DMS114 treated with DMSO at 0.1 percent for 48 hours (cell line): Measurements from ENCODE around the gene NOP53.
"Not testable (repeated sequence)": the region's sequence is repeated elsewhere in the genome, so short reads cannot be mapped to it uniquely, and the experiment has no call there.

Experiments used
- DNase-seq: peaks from one replicate; lab custom pipeline; 2025; ENCODE audit not compliant: unreplicated experiment; lab: John Stamatoyannopoulos, UW

Gene NOP53

DNA sequence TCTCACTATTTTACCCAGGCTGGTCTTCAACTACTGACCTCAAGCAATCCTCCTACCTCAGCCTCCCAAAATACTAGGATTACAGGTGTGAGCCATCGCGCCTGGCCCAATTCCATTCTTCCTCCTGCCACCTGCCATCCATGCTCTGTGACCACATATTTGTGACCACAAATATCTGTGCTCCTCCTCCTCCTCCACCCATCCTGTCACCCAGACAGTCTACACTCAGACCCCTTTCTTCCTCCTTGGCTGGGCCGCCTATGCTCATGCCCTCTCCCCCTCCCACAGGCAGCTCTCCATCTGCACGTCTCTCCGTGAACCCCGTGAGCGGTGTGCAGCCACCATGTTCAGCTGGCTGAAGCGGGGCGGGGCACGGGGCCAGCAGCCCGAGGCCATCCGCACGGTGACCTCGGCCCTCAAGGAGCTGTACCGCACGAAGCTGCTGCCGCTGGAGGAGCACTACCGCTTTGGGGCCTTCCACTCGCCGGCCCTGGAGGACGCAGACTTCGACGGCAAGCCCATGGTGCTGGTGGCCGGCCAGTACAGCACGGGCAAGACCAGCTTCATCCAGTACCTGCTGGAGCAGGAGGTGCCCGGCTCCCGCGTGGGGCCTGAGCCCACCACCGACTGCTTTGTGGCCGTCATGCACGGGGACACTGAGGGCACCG is 28.9 kb upstream of the NOP53 start:
- no peak for DNase-seq

DNA sequence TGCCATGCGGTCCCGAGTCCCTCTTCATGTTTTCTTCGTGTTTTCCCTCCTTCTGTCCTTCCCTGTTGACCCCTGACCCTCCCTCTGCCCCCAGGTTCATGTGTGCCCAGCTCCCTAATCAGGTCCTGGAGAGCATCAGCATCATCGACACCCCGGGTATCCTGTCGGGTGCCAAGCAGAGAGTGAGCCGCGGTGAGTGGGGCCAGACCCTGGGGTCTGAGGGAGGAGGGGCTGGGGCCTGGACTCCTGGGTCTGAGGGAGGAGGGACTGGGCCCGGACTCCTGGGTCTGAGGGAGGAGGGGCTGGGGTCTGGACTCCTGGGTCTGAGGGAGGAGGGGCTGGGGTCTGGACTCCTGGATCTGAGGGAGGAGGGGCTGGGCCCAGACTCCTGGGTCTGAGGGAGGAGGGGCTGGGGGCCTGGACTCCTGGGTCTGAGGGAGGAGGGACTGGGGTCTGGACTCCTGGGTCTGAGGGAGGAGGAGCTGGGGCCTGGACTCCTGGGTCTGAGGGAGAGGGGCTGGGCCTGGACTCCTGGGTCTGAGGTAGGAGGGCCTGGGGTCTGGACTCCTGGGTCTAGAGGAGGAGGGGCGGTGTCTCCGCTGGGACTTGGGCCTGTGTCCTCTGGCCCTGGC is 26.8 kb upstream of the NOP53 start:
- not testable (repeated sequence) for DNase-seq

DNA sequence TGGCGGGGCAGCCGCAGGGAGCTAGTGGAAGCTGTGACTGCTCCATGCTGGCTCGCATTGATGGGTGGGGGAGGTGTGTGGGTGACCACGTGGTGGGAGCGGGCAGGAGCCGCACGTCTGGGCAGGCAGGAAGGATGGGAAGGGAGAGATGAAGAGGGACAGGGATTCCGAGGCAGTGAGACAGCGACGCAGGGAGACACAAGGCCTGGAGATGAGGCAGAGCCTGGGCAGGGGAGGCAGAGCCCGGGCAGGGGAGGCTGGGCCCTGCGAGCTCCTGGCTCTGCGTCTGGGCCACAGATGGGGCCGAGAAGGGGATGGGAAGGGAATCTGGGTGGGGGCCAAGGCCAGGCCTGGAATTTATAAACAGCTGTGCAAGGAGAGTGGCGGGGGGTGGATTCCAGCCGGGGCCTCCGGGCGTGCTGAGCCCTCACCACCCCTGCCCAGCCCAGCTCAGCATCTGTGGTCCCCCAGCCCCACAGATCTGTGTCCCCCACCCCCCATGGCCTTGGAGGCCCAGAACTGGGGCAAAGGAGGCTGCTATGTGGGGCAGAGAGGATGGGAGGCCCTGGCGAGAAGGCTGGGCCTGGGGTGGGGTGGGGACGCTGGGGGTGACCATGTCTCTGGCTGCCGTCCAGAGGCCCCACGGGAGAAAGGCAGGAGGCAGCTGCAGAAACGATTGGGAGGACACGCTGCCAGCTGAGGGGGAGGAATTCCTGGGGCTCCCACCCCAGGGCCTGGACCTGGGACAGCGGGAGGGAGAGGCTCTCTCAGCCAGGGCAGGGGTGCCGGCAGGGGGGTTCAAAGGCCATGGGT is 26.1 kb upstream of the NOP53 start:
- no peak for DNase-seq

DNA sequence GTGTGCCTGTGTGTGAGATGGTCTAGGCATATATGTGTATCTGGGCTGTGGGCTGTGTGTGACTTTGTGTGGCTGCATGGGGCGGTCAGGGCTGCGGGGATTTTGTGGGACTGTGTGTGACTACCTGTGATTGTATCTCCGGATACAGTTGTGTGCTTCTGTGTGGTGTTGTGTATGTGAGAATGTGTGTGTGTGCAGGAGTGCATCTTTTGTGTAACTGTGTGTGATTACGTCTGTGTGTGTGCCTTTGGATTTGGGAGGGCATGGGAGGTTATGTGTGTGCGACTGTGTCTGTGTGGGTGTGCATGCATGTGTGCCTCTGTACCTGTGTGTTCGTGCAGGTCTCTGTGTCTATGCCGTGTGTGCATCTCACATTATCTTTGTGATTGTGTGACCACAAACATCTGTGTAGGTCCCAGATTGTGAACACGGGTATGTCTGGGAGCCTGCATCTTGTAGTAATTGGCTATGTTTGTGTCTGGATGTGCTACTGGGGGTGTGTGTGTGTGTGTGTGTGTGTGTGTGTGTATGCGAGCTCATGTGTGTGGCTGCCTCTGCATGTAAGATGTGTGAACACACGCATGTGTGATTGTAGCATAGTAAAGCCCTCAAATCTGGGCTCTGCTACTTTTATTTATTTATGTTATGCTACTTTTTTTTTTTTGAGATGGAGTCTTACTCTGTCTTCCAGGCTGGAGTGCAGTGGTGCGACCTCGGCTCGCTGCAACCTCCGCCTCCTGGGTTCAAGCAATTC is 24.5 kb upstream of the NOP53 start:
- no peak for DNase-seq

DNA sequence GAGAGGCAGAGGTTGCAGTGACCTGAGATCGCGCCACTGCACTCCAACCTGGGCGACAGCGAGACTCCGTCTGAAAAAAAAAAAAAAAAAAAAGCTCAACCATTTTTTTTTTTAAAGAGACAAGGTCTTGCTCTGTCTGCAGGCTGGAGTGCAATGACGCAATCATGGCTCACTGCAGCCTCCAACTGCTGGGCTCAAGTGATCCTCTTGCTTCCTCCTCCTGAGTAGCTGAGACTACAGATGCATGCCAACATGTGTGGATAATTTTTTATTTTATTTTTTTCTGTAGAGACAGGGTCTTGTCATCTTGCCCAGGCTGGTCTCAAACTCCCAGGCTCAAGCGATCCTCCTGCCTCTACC is 21.8 kb upstream of the NOP53 start:
- DNase-seq: no peak

DNA sequence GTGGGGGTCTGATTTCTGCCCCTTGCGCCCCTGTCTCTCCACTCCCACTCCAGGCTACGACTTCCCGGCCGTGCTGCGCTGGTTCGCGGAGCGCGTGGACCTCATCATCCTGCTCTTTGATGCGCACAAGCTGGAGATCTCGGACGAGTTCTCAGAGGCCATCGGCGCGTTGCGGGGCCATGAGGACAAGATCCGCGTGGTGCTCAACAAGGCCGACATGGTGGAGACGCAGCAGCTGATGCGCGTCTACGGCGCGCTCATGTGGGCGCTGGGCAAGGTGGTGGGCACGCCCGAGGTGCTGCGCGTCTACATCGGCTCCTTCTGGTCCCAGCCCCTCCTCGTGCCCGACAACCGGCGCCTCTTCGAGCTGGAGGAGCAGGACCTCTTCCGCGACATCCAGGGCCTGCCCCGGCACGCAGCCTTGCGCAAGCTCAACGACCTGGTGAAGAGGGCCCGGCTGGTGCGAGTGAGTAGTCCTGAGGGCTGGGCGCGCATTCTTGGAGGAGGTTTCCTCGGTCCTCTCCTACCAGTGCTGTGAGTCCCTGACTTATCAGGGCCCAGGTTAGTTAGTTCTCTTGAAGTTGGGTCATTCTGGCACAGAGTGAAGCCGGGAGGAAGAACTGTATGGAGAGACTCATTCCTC is 19.5 kb upstream of the NOP53 start:
- DNase-seq: no peak

DNA sequence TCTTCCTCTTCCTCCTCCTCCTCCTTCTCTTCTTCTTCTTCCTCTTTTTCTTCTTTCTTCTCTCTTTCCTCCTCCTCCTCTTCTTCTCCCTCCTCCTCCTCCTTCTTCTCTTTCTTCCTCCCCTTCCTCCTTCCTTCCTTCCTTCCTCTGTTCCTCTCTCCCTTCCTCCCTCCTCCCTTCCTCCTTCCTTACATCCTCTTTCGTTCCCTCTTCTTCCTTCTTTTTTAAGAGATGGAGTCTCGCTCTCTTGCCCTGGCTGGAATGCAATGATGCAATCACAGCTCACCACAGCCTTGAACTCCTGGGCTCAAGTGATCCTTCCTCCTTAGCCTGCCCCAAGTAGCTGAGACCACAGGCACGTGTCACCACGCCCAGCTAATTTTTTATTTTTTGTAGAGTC is 18.9 kb upstream of the NOP53 start:
- no peak for DNase-seq

DNA sequence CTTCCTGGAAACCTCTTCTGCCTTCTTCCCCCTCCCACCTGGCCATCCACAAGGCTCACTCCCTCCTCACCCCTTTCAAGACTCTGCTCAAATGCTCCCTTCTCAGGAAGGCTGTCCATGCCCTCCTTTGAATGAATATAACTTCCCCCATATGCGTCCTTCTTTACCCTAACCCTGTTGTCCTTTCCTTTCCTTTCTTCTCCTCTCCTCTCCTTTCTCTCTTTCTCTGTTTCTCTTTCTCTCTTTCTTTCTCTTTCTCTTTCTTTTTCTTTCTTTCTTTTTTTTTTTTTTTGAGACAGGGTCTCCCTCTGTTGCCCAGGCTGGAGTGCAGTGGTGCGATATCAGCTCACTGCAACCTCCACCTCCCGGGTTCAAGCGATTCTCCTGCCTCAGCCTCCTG is 17.1 kb upstream of the NOP53 start:
- not testable (repeated sequence) for DNase-seq

DNA sequence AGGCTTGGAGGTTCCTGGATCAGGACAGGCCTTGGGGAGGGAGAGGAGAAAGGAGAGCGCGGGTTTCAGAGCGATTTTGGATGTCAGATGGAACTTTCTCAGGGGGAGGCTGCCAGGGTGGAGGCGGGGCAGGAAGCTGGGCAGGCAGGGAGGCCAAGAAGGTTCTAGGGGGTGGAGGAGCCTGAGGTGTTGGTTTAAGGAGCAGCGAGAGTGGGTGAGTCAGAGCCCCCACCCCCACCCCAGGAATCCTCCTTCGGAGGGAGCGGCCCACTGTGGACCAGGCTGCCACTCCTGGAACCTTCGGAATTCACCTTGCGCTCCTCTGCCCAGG is 15.9 kb upstream of the NOP53 start:
- DNase-seq: no peak

DNA sequence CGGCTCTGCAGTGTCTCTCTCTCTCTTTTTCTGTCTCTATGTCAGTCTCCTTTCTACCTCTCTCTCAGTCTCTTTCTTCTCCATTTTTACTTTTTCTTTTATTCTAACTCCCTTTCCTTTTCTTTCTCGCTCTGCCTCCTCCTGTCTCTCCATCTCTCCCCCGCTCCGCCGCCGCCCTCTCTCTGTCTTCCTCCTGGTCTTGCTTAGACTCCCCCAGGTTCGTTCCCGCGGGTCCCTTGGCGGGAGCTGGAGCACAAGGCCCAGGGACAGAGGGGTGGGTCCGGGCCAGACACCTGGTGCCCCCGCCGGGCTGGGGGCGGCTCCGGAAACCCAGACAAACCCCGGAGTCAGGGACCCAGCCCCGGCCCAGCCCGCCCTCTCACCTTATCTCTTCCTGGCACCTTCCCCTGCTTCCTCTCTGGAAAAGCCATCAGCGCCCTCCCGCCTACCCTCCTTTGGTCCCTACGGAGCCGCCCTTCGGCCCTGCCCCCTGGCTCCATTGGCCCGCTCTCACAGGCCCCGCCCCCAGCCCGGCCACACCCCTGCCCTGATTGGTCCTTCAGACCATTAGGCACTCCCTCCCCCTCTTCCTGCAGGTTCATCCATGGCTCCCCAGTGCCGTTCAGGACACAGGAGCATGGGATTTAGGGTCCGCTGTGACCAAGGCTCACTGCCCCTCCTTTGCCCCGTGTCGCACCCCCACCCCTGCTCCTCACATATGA is 15.4 kb upstream of the NOP53 start:
- no peak for DNase-seq

DNA sequence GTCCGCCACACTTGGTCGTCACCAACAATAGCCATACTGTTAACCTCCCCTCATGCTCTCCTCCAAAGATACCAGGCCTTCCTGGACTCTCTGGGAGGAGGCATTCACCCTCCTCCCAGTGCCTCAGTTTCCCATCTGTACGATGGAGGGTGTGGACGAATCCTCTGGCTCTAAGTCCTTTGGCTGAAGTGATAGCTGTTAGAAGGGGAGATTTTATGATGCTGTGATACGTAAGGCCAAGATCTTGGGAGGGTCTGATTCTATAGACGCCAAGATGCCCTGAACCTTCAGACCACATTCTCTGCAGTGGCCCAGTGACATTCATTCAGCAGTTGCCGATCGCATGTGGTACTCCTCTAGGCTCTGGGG is 14.8 kb upstream of the NOP53 start:
- no peak for DNase-seq

DNA sequence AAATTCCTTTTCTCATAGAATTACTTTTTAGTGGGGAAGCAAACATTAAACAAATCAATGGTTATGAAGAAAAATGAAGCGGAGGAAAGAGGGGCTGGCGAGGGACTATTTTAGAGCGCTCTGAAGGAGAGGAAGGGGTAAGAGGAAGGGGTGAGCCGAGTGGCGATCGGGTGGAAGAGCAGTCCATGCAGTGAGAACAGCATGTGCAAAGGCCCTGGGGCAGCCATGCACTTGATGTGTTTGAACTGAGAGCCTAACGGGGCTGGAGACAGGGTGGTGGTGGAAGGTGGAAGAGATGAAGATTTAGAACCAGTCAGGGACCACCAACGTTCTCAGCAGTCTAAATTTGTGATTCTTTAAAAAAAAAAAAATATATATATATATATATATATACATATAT is 14.4 kb upstream of the NOP53 start:
- no peak for DNase-seq

DNA sequence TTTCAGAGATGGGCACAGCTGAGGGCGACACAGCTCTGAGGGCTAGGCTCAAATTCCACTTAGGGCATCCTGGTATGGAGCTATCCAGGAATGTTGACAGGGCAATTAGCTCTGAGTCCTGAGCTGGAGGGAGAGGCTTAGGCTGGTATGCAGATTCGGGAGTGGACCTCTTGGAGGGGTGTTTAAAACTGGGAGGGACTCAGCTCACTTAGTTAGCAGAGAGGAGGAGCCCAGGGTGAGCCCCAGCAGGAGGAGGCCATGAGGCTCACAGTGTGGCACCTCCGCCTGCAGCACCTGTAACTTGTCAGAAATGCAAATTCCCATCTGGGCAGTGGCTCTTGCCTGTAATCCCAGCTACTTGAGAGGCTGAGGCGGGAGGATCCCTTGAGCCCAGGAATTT is 10.2 kb upstream of the NOP53 start:
- DNase-seq: no peak

DNA sequence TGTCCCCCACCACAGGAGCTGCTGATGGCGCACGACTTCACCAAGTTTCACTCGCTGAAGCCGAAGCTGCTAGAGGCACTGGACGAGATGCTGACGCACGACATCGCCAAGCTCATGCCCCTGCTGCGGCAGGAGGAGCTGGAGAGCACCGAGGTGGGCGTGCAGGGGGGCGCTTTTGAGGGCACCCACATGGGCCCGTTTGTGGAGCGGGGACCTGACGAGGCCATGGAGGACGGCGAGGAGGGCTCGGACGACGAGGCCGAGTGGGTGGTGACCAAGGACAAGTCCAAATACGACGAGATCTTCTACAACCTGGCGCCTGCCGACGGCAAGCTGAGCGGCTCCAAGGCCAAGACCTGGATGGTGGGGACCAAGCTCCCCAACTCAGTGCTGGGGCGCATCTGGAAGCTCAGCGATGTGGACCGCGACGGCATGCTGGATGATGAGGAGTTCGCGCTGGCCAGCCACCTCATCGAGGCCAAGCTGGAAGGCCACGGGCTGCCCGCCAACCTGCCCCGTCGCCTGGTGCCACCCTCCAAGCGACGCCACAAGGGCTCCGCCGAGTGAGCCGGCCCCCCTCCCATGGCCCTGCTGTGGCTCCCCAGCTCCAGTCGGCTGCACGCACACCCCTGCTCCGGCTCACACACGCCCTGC is 4.4 kb upstream of the NOP53 start:
- DNase-seq: no peak

DNA sequence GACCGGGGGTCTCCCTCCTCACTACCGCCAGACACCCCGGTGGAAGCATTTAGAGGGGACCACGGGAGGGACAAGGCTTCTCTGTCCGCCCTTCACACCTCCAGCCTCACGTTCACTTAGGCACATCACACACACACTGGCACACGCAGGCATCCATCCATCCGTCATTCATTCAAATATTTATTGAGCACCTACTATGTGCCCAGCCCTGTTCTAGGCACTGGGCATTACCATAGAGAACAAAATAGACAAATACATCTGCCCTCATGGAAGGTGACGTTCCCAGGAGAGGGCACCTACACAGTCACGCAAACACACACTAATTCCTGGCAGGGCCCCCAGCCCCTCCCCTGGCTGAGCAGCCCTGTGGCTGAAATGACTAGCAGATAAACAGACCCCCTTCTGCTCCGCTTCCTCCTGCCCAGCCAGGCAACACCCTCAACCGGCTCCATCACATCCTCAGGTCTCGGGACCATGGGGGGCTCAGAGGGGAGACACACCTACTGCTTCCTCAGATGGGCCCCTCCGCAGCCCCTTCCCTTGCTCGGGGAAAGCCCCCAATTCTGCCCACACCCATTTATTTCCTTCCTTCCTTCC is 3.7 kb upstream of the NOP53 start:
- DNase-seq: no peak

DNA sequence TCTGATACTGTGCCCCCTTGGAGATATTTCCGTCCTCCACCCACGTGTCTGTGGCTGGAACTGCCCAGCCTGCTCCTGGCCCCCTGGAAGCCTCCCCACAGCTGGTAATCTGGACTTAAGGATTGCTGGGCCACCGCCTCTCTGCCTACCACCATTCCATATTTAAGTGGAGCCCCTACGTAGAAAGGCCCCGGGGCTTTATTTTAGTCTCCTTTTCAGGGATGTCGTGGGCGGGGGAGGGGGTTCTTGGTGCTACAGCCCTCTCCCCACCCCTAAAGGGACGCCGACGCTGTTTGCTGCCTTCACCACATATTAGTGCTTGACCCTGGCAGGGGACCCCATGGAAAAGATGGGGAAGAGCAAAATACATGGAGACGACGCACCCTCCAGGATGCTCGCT is 2.7 kb upstream of the NOP53 start:
- no peak for DNase-seq

DNA sequence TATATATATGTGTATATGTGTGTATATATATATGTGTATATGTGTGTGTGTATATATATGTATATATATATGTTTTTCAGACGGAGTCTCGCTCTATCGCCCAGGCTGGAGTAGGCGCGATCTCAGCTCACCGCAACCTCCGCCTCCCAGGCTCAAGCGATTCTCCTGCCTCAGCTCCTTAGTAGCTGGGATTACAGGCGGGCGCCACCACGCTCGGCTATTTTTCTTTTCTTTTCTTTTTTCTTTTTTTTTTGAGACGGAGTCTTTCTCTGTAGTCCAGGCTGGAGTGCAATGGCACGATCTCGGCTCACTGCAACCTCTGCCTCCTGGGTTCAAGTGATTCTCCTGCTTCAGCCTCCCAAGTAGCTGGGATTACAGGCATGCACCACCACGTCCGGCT is 783 bp downstream of the NOP53 start:
- not testable (repeated sequence) for DNase-seq

DNA sequence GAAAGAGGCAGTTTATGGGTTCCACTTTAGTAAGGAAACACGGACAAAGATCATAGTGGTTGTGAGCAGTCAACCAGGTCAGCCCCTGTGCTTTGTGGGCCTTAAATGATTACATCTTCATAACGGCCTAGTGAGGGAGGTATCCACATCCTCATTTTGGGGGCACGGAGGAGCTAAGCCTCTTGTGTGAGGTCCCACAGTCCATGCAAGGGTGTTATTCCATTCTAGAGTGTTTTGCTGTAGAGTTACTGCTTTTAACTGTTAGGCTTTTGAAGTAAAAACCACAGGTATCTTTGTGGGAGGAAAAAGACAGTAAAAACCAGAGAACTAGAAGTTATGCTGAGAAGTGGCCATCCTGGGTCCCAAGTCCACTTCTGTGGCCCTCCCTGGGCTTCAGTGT is 4.0 kb downstream of the NOP53 start:
- no peak for DNase-seq

DNA sequence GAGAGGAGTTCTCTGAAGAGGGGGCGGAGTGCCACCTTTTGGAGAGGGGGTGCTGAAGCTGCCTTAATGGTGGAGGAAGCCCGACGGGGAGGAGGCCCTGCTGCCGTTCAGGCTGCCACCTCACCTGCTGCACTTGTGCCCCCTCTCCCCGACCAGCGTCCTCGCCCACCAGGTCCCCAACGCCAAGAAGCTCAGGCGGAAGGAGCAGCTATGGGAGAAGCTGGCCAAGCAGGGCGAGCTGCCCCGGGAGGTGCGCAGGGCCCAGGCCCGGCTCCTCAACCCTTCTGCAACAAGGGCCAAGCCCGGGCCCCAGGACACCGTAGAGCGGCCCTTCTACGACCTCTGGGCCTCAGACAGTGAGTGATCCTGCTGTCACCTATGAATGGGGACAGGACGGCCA is 5.4 kb downstream of the NOP53 start:
- DNase-seq: no peak
